ENCODE measurements around the gene CYP2B6. TPM values are rescaled to one million over a fixed set of nuclear protein-coding genes. Genes with fewer than 3 reads are reported as not detected.
"Not testable (repeated sequence)": the region's sequence is repeated elsewhere in the genome, so short reads cannot be mapped to it uniquely, and the experiment has no call there.

Gene CYP2B6
- total and polyA plus RNA-seq, 2 experiments from 2014 or later: not detected

- Histone ChIP-seq H3K9me3 (ENCODE audit: low read depth) (no peaks in the 10 kb centered on the region), H3K4me1 (ENCODE audit: low read depth) (no peaks in the 10 kb centered on the region), H3K4me3 (no peak overlapping the region), H3K36me3 (no peaks in the 10 kb centered on the region), H3K27ac (no peak overlapping the region), H3K27me3 (no peaks in the 10 kb centered on the region)
- DNase-seq (ENCODE audit: low read depth in 1 of 2, low spot score in 1 of 2): no peak
- TF ChIP-seq, protein P1, sequence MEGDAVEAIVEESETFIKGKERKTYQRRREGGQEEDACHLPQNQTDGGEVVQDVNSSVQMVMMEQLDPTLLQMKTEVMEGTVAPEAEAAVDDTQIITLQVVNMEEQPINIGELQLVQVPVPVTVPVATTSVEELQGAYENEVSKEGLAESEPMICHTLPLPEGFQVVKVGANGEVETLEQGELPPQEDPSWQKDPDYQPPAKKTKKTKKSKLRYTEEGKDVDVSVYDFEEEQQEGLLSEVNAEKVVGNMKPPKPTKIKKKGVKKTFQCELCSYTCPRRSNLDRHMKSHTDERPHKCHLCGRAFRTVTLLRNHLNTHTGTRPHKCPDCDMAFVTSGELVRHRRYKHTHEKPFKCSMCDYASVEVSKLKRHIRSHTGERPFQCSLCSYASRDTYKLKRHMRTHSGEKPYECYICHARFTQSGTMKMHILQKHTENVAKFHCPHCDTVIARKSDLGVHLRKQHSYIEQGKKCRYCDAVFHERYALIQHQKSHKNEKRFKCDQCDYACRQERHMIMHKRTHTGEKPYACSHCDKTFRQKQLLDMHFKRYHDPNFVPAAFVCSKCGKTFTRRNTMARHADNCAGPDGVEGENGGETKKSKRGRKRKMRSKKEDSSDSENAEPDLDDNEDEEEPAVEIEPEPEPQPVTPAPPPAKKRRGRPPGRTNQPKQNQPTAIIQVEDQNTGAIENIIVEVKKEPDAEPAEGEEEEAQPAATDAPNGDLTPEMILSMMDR (IDR thresholded peaks at IDR 0.05; ENCODE audit: low read depth, low read length): no peak
Observed at GRCh38 chr19:40989453-40989852, 1.6 kb upstream of the CYP2B6 start.

DNA sequence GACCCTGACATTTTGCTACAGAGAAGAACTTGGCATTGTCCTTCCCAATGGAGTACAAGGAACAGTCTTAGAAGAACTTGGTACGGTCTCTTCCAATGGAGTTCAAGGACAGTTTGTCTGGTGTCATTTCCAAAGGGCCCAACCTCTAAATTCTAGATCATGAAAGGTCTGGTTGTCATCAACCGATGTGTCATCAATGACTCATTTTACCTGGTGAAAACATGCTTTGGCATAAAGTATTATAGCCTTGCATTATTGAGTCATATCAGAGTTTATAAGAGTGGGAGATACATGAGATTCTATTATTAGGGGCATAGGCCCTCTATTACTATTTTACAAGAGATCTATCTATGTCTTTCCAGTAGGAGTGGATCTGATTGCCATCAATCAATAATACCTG lies 4.3 kb downstream of the CYP2B6 start:
- TF ChIP-seq, protein P1 (IDR thresholded peaks at IDR 0.05; ENCODE audit: low read depth, low read length): no peak
- no peak for DNase-seq (ENCODE audit: low read depth in 1 of 2, low spot score in 1 of 2)
- Histone ChIP-seq H3K4me1 (ENCODE audit: low read depth) (no peaks in the 10 kb centered on the region), H3K27ac (no peak overlapping the region), H3K27me3 (no peaks in the 10 kb centered on the region), H3K9me3 (ENCODE audit: low read depth) (no peaks in the 10 kb centered on the region), H3K4me3 (no peak overlapping the region), H3K36me3 (no peaks in the 10 kb centered on the region)

DNA sequence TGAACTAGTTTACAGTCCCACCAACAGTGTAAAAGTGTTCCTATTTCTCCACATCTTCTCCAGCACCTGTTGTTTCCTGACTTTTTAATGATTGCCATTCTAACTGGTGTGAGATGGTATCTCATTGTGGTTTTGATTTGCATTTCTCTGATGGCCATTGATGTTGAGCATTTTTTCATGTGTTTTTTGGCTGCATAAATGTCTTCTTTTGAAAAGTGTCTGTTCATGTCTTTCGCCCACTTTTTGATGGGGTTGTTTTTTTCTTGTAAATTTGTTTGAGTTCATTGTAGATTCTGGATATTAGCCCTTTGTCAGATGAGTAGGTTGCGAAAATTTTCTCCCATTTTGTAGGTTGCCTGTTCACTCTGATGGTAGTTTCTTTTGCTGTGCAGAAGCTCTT lies 7.9 kb downstream of the CYP2B6 start:
- H3K36me3 ChIP-seq; H3K27ac ChIP-seq; H3K9me3 ChIP-seq (ENCODE audit: low read depth); H3K4me1 ChIP-seq (ENCODE audit: low read depth); H3K4me3 ChIP-seq; H3K27me3 ChIP-seq; DNase-seq (ENCODE audit: low read depth in 1 of 2, low spot score in 1 of 2): not testable (repeated sequence)

- TF ChIP-seq, protein P1 (IDR thresholded peaks at IDR 0.05; ENCODE audit: low read depth, low read length): no peak
- Histone ChIP-seq H3K27ac (no peak overlapping the region), H3K27me3 (no peaks in the 10 kb centered on the region), H3K4me1 (ENCODE audit: low read depth) (no peaks in the 10 kb centered on the region), H3K9me3 (ENCODE audit: low read depth) (no peaks in the 10 kb centered on the region), H3K4me3 (no peak overlapping the region), H3K36me3 (no peaks in the 10 kb centered on the region)
- no peak for DNase-seq (ENCODE audit: low read depth in 1 of 2, low spot score in 1 of 2)
Observed at GRCh38 chr19:41000310-41000737, 9.2 kb downstream of the CYP2B6 start.

GRCh38 chr19:41001243-41001971 lies 10.3 kb downstream of the CYP2B6 start:
- H3K36me3 ChIP-seq: no peaks in the 10 kb centered on the region
- H3K4me3 ChIP-seq: no peak overlapping the region
- TF ChIP-seq, protein P1 (IDR thresholded peaks at IDR 0.05; ENCODE audit: low read depth, low read length): no peak
- no peak overlapping the region for H3K27ac ChIP-seq
- no peak for DNase-seq (ENCODE audit: low read depth in 1 of 2, low spot score in 1 of 2)
- no peaks in the 10 kb centered on the region for H3K9me3 ChIP-seq (ENCODE audit: low read depth)
- no peaks in the 10 kb centered on the region for H3K27me3 ChIP-seq
- no peaks in the 10 kb centered on the region for H3K4me1 ChIP-seq (ENCODE audit: low read depth)

DNA sequence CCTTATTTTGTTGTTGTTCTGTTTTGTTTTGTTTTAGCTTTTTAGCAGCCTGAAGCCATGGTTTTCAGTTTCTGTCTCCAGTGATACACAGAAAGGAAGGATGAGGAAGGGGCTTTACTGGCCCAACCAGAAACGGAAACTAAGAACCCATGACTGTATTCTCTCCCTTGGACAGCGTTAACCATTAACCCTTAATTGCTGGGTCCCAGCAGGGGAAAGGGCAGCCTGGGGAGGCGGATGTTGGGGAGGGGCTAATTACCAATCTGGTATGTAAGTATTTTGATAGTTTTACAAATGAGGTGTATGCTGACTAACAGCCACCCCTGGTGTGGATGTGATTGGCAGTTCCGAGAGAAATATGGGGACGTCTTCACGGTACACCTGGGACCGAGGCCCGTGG lies 12.6 kb downstream of the CYP2B6 start:
- not testable (repeated sequence) for H3K9me3 ChIP-seq (ENCODE audit: low read depth); H3K36me3 ChIP-seq; H3K4me3 ChIP-seq; H3K27me3 ChIP-seq; H3K4me1 ChIP-seq (ENCODE audit: low read depth); DNase-seq (ENCODE audit: low read depth in 1 of 2, low spot score in 1 of 2); H3K27ac ChIP-seq
